Endothelial cell (in vitro differentiated cells): ENCODE measurements around the gene INSR. TPM values are rescaled to one million over a fixed set of nuclear protein-coding genes. Genes with fewer than 3 reads are reported as not detected.
A peak's percentile ranks its signal among the peaks of the same experiment; 100 is the strongest.

Experiments
- DNase-seq: peaks from one replicate; pipeline ENCODE4 v3.0.0; 2021; ENCODE audit warnings: low spot score
- H3K27ac Mint-ChIP-seq: one replicate; pipeline ENCODE4 v1.8.0; 2021; ENCODE audit warnings: mixed read lengths, inconsistent platforms; ENCODE audit not compliant: unreplicated experiment
- H3K27me3 Mint-ChIP-seq: one replicate; pipeline ENCODE4 v1.8.0; 2021; ENCODE audit warnings: mild to moderate bottlenecking, moderate library complexity, mixed read lengths, inconsistent platforms; ENCODE audit not compliant: unreplicated experiment
- H3K36me3 Mint-ChIP-seq: one replicate; pipeline ENCODE4 v1.8.0; 2021; ENCODE audit warnings: mild to moderate bottlenecking, low read depth, mixed read lengths, inconsistent platforms; ENCODE audit not compliant: unreplicated experiment
- H3K4me1 Mint-ChIP-seq: one replicate; pipeline ENCODE4 v1.8.0; 2021; ENCODE audit warnings: mild to moderate bottlenecking, mixed read lengths, inconsistent platforms; ENCODE audit not compliant: unreplicated experiment
- H3K4me3 Mint-ChIP-seq: one replicate; pipeline ENCODE4 v1.8.0; 2021; ENCODE audit warnings: mild to moderate bottlenecking, mixed read lengths, inconsistent platforms; ENCODE audit not compliant: unreplicated experiment
- H3K9me3 Mint-ChIP-seq: one replicate; pipeline ENCODE4 v1.8.0; 2021; ENCODE audit warnings: mixed read lengths, inconsistent platforms; ENCODE audit not compliant: unreplicated experiment
- CTCF ChIP-seq: fragments of 200-600 bp; sonication (generic); IDR thresholded peaks from one replicate; pipeline ENCODE4 v1.5.0; 2021; ENCODE audit warnings: antibody characterized with exemption; ENCODE audit not compliant: unreplicated experiment
- total RNA-seq: library from RNA; stranded (reverse); fragmentation: NEBNext Ultra II Directional; extraction: Animal tissue kit (Norgen Biotek cat#: 25700); gene quantifications from one replicate; pipeline ENCODE4 v1.2.1, GENCODE V29; 2021; ENCODE audit not compliant: unreplicated experiment

The INSR gene
- total RNA-seq, 1 donor from 2014 or later, result 28.9 TPM

- no peak for DNase-seq
- Mint-ChIP-seq H3K4me3 (no peak overlapping the region), H3K27me3 (peaks cover 8% of the 10 kb centered on the region), H3K36me3 (peaks cover 3% of the 10 kb centered on the region), H3K9me3 (no peaks in the 10 kb centered on the region), H3K4me1 (peaks cover 3% of the 10 kb centered on the region), H3K27ac (no peak overlapping the region)
- TF ChIP-seq CTCF, result no peak
Observed at GRCh38 chr19:7295912-7296536, 1.8 kb upstream of the INSR start.

GRCh38 chr19:7294558-7295212 lies 471 bp upstream of the INSR start:
- peaks cover 8% of the 10 kb centered on the region for H3K27me3 Mint-ChIP-seq
- DNase-seq, result peak; percentile 46
- H3K4me3 Mint-ChIP-seq, result peak overlapping the region; percentile 90
- peaks cover 3% of the 10 kb centered on the region for H3K4me1 Mint-ChIP-seq
- H3K9me3 Mint-ChIP-seq, result no peaks in the 10 kb centered on the region
- H3K36me3 Mint-ChIP-seq, result peaks cover 3% of the 10 kb centered on the region
- no peak overlapping the region for H3K27ac Mint-ChIP-seq
- TF ChIP-seq CTCF, result no peak

- Mint-ChIP-seq H3K27me3 (peaks cover 10% of the 10 kb centered on the region), H3K4me3 (peak overlapping the region; percentile 84), H3K36me3 (peaks cover 3% of the 10 kb centered on the region), H3K4me1 (peaks cover 3% of the 10 kb centered on the region), H3K27ac (peak overlapping the region; percentile 9), H3K9me3 (no peaks in the 10 kb centered on the region)
- no peak for TF ChIP-seq CTCF
- DNase-seq, result peak; percentile 25
Observed at GRCh38 chr19:7292950-7293761, 1.1 kb downstream of the INSR start.

GRCh38 chr19:7292352-7292949 lies 1.8 kb downstream of the INSR start:
- Mint-ChIP-seq H3K9me3 (no peaks in the 10 kb centered on the region), H3K4me3 (peak overlapping the region; percentile 84), H3K27ac (peak overlapping the region; percentile 36), H3K4me1 (peaks cover 3% of the 10 kb centered on the region), H3K27me3 (peaks cover 10% of the 10 kb centered on the region), H3K36me3 (peaks cover 3% of the 10 kb centered on the region)
- no peak for TF ChIP-seq CTCF
- no peak for DNase-seq
